ENCODE data around the gene DGCR2.
"Not testable (repeated sequence)": the region's sequence is repeated elsewhere in the genome, so short reads cannot be mapped to it uniquely, and the experiment has no call there.

Gene DGCR2

DNA sequence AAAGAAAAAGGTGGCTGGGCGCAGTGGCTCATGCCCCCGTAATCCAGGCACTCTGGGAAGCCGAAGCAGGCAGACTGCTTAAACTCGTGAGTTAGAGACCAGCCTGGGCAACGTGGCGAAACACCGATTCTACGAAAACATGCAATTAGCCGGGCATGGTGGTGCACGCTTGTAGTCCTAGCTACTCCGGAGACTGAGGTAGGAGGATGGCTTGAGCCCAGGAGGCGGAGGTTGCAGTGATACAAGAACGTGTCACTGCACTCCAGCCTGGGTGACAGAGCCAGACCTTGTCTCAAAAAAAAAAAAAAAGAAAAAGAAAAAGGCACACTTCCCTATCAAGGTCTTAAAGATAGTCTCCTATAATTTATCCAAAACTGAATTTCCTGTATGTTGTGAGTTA is 39.4 kb downstream of the DGCR2 start:
- no peak for DNase-seq
- TF ChIP-seq GATA1 (IDR thresholded peaks at IDR 0.05; ENCODE audit: low read depth, low read length), result no peak
- TF ChIP-seq POLR2A (IDR thresholded peaks at IDR 0.05; ENCODE audit: low read length), result no peak

DNA sequence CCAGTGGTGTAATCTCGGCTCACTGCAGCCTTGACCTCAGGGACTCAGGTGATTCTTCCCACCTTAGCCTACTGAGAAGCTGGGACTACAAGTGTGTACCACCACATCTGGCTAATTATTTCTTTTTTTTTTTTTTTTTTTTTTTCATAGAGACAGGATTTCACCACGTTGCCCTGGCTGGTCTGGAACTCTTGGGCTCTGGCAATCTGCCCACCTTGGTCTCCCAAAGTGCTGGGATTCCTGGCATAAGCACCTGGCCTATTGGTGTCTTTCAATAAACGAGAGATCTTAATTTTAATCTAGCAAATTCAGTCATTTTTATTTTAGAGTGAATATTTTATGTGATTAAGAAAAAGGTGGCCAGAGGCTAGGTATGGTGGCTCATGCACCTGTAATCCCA is 40.1 kb downstream of the DGCR2 start:
- TF ChIP-seq GATA1 (IDR thresholded peaks at IDR 0.05; ENCODE audit: low read depth, low read length), result no peak
- no peak for TF ChIP-seq POLR2A (IDR thresholded peaks at IDR 0.05; ENCODE audit: low read length)
- DNase-seq, result no peak

DNA sequence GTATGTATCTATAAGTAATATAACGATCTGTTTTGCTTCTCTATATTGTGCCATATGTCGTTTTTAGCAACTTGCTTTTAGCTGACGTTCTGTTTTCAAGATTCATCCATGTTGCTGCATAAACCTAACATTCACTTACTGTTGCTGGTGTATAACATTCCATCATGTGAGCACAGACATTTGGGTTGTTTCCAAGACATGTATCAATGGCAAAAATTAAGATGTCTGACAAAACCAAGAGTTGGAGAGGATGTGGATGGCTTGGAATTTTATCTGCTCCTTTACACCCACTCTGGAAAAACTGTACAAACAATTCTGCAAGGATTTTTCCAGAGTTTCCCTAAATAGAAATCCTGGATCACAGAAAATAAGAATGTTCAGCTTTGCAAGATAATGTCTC is 40.9 kb downstream of the DGCR2 start:
- no peak for TF ChIP-seq GATA1 (IDR thresholded peaks at IDR 0.05; ENCODE audit: low read depth, low read length)
- no peak for TF ChIP-seq POLR2A (IDR thresholded peaks at IDR 0.05; ENCODE audit: low read length)
- DNase-seq, result no peak

DNA sequence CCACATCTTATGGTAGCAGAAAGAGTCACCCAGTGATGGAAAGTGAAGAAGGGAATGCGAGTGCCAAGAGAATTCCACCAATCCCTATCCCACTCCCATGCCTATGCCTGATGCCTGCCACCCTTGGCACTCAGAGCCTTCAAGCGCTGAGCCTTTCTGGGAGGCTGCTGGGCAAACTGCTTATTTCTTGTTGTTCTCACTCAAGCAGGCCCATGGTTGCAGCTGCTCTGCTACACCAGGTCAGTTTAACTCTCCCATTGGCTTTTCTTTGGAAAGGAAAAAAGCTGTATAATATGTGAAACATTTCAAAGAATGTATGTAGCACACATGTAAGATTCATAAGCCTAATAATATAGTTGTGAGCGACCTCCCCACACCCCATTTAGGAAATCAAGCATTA is 41.4 kb downstream of the DGCR2 start:
- TF ChIP-seq GATA1 (IDR thresholded peaks at IDR 0.05; ENCODE audit: low read depth, low read length) (no peak), POLR2A (IDR thresholded peaks at IDR 0.05; ENCODE audit: low read length) (no peak)
- DNase-seq, result no peak

DNA sequence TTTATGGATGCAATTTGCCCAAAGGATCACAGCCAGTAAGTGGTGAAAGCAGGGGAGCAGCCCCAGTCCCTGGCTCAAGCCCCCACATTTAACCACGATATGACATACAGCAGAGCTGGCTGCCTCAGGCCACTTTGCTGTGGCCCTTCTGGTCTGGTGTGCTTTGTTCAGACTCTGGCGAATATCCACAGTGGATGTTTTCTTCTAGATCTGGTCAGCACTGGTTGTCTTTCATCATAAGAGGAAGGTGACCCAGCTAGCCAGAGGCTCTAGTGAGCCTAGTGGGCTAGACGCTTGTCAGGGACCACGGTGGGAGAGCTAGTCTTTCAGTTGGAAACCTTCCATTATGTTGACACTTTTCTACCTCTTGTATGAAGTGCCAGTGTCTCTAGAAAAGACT is 42.5 kb downstream of the DGCR2 start:
- DNase-seq, result no peak
- TF ChIP-seq GATA1 (IDR thresholded peaks at IDR 0.05; ENCODE audit: low read depth, low read length) (no peak), POLR2A (IDR thresholded peaks at IDR 0.05; ENCODE audit: low read length) (no peak)

DNA sequence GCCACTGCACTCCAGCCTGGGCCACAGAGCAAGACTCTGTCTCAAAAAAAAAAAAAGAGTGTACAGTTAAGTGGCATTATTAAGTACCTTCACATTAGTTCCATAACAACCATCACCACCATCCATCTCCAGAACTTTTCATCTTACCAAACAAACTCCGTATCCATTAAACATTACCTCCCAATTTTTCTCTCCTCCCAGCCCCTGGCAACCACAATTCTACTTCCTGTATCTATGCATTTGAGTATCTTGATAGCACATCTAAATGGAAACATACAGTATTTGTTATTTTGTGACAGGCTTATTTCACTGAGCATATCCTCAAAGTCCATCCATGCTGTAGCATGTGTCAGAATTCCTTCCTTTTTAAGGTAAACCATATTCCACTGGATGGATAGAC is 46.8 kb downstream of the DGCR2 start:
- no peak for TF ChIP-seq POLR2A (IDR thresholded peaks at IDR 0.05; ENCODE audit: low read length)
- TF ChIP-seq GATA1 (IDR thresholded peaks at IDR 0.05; ENCODE audit: low read depth, low read length), result no peak
- DNase-seq, result no peak

DNA sequence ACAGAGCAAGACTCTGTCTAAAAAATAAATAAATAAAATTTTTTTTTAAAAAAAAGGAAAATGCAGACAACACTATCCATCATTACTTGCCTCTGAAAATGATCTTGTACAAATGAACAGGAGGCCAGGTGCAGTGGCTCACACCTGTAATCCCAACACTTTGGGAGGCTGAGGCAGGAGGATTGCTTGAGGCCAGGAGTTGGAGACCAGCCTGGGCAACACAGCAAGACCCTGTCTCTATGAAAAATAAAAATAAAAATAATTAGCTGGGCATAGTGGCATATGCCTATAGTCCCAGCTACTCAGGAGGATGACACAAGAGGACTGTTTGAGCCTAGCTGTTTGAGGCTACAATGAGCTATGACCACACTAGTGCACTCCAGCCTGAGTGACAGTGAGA is 49.4 kb downstream of the DGCR2 start:
- not testable (repeated sequence) for DNase-seq

DNA sequence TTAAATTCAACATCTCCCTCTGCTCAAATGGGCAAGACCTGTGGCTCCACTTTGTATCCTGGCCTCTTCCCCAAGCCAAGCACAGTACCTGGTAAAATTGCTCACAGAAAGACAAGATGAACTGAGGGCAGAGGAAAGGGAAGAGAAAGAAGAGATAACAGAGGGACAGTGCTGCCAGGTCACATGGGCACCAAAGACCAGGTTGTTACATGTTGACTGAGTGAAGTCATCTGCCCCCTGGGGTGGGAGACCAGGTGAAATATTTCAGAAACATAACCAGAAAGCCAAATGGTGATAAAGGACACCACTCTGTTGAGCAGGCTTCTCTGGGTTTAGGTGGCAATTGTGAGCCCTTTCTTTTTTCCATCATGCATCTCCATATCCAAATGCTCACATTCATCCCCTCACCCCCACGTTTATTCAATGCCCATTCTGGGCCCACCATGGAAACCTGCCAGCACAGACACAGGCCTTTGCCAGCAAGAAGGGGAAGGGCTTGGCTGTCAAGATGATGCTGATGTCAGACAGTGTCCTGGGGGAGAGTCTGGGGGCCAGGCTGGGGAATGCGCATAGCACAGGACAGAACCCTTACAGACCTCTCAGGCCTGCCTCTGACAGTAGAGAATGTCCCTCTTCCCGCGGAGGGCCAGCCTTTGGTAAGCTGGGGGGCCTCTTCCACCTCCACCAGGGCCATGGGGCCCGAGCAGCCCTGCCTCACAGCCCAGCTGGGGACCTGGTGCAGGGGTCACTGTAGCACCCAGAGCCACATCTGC is 51.6 kb downstream of the DGCR2 start:
- no peak for DNase-seq
- TF ChIP-seq POLR2A (IDR thresholded peaks at IDR 0.05; ENCODE audit: low read length) (no peak), GATA1 (IDR thresholded peaks at IDR 0.05; ENCODE audit: low read depth, low read length) (no peak)

DNA sequence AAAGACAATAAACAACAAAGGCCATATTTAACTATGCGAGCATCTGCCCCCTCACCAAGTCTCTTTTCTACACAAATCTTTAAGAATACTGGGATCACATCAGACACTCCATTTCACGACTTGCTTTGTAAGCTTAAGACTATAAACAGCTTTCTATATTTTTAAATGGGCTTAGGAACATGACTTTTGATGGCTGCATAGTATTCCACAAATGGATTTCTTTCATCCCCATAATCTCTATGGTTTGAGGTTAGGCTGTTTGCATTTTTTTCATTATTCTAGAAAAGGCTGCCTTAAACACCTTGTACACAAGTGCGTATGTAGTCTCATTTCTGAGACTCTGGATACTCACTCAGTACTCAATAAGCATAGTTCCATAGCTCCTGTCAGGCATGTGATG is 52.8 kb downstream of the DGCR2 start:
- DNase-seq, result no peak
- TF ChIP-seq POLR2A (IDR thresholded peaks at IDR 0.05; ENCODE audit: low read length) (no peak), GATA1 (IDR thresholded peaks at IDR 0.05; ENCODE audit: low read depth, low read length) (no peak)

DNA sequence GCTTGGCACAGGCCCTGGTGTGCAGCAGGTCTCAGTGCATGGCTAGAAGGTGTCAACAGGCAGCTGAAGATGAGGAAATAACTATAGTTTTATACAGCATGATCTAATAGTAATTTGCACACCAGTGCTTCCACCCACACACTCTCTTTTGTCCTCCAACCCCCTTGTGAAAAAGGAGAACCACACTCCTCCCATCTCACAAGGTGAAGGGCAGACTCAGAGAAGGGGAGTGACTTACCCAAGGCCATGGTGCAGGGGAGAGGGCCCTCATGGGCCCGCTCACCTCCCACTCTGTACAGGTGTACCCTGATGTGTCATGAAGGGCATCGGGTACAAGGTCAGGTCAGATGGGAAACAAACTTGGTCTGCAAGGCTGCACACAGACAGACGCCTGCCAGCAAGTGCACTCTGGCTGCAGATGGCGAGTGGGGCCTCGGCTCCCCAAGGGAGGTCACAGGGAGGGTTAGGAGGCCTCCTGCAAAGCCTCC is 53.4 kb downstream of the DGCR2 start:
- no peak for DNase-seq
- TF ChIP-seq POLR2A (IDR thresholded peaks at IDR 0.05; ENCODE audit: low read length) (no peak), GATA1 (IDR thresholded peaks at IDR 0.05; ENCODE audit: low read depth, low read length) (no peak)

DNA sequence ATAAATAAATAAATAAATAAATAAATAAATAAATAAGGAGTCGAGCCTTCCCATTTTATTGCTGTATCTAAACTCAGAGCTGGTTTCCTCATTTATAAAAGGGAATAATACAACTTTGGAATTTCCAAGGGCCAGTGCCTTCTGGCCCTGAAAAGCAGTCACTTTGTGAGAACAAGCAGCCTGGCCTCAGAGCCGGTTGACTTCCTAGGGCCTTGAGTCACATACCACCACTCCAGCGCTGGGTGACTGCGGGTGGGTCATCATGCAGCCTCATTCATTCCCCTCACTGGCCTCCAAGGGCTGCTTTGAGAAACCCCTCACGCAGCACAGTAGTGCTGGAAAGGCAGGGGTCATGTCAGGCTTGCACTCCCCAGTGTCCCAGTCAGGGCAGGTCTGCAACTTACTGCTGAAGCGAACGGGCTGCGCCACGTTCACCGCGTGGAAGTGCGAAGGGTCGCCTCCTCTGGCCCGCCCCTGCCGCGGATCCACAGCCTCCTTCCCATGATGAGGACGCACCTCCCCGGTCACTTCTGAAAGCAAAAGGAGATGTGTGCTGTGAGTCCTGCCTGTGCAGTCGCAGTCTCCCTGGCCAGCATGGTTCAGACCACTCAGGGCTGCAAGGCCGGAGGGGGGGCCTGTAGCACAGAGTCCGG is 54.4 kb downstream of the DGCR2 start:
- TF ChIP-seq POLR2A (IDR thresholded peaks at IDR 0.05; ENCODE audit: low read length) (no peak), GATA1 (IDR thresholded peaks at IDR 0.05; ENCODE audit: low read depth, low read length) (no peak)

DNA sequence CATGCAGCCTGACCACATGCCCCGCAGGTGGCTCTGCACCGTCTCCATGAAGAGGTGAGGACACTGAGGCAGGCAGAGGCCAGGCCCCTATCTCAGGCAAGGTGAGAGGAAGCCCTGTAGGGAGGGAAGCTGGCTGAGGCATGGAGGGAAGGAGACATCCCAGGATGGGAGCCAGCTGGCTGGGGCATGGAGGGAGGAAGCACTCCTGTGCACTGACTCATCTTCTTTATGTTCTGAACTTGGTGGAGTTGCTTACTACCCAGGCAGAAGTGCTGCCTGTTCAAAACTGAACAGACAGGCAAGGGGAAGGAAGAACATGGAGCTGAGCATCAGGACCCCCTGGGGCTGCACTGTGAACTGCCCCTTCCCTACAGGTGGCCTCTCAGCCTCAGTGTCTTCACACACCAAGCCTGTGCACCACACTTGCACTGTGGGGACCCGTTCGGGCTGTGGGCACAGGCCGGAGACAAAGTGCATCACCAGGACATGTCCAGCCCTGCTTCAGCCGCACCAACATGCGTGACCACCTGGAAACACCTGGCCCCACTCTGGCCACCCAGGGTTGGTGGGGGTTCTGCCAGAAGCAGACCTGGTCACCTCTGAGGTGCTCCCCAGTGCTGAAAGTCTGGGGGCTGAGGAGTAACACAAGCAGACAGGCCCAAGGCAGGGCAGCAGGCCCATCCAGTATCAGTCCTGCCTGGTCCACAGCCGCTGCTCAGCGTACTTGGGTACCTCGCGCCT is 55.5 kb downstream of the DGCR2 start:
- DNase-seq, result no peak
- TF ChIP-seq POLR2A (IDR thresholded peaks at IDR 0.05; ENCODE audit: low read length) (no peak), GATA1 (IDR thresholded peaks at IDR 0.05; ENCODE audit: low read depth, low read length) (no peak)

More for the DNA sequence above, 54.4 kb downstream of the DGCR2 start:
- no peak for DNase-seq

DNA sequence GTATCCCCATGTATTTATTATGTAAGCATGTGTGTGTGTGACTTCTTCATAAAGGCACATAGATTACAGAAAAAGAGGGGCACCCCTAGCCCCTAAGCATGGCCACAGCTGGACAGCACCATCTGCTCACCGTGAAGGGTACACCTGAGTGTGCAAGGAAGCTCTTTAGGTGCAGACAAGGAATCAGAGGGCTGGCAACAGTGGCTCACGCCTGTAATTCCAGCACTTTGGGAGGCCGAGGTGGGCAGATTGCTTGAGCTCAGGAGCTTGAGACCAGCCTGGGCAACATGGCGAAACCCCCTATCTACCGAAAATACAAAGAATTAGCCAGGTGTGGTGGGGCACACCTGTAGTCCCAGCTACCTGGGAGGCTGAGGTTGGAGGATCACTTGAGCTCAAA is 56.3 kb downstream of the DGCR2 start:
- TF ChIP-seq GATA1 (IDR thresholded peaks at IDR 0.05; ENCODE audit: low read depth, low read length) (no peak), POLR2A (IDR thresholded peaks at IDR 0.05; ENCODE audit: low read length) (no peak)
- no peak for DNase-seq

DNA sequence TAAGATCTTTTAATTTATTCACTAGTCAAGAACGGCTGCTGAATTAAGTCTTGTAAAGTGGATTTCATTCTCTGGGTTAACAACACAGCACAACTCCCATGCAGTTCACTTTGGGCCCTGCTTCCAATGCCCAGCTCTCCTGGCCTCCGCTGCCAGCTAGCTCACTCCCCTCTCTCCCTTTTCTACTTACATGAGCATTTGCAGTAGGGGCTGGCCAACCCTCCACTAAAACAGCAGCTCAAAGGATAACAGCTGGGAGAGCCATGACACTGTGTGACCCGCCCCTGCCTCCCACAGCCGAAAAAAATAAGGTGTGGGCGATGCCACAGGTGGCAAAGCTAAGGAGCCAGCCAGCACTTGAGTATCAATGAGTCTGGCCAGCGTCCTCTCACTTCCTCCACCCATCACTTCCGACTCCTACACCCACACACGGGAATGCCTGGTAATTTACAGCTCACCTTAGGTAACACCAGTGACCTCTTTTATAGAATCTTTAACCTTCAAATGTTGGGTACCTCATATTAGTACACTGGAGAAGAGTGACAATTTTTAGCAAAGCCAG is 56.8 kb downstream of the DGCR2 start:
- DNase-seq, result no peak
- no peak for TF ChIP-seq GATA1 (IDR thresholded peaks at IDR 0.05; ENCODE audit: low read depth, low read length)
- TF ChIP-seq POLR2A (IDR thresholded peaks at IDR 0.05; ENCODE audit: low read length), result no peak

All from erythroblast (primary cell).